Stimulated activated CD8-positive, alpha-beta memory T cell treated with anti-CD3 and anti-CD28 coated beads, Interleukin-4, amount 100 ng/mL, for 1 hour (primary cell): ENCODE data around the gene USB1.

Experiments
- DNase-seq, 2 donors: peaks; one replicate each; pipeline ENCODE4 v3.0.0-alpha.2; 2020; ENCODE audit warnings: low read depth in 2 of 2, low spot score in 1 of 2

USB1 gene

GRCh38 chr16:58016840-58017446 is 15.7 kb downstream of the USB1 start:
- no peak for DNase-seq

GRCh38 chr16:58018803-58019202 is 17.6 kb downstream of the USB1 start:
- no peak for DNase-seq

GRCh38 chr16:58019866-58020538 is 18.8 kb downstream of the USB1 start:
- DNase-seq = no peak

- no peak for DNase-seq
Observed at GRCh38 chr16:58020628-58021521, 19.7 kb downstream of the USB1 start.

GRCh38 chr16:58021661-58022551 is 20.7 kb downstream of the USB1 start:
- no peak for DNase-seq

GRCh38 chr16:58022601-58023371 is 21.6 kb downstream of the USB1 start:
- no peak for DNase-seq

- DNase-seq = no peak
Observed at GRCh38 chr16:58024486-58025350, 23.5 kb downstream of the USB1 start.

GRCh38 chr16:58025351-58026138 is 24.3 kb downstream of the USB1 start, which contains the start of gene MMP15:
TSS of gene MMP15 (plus strand) at chr16:58025754. CDS start at chr16:58026351, 597 bp downstream.
- no peak for DNase-seq

- DNase-seq = no peak
Observed at GRCh38 chr16:58026139-58026704, 25.0 kb downstream of the USB1 start.

GRCh38 chr16:58026705-58027160 is 25.5 kb downstream of the USB1 start:
- no peak for DNase-seq

GRCh38 chr16:58027161-58027915 is 26.1 kb downstream of the USB1 start:
- DNase-seq = no peak

- DNase-seq = no peak
Observed at GRCh38 chr16:58027916-58028455, 26.8 kb downstream of the USB1 start.

GRCh38 chr16:58028541-58029070 is 27.4 kb downstream of the USB1 start:
- no peak for DNase-seq

- no peak for DNase-seq
Observed at GRCh38 chr16:58029410-58029809, 28.2 kb downstream of the USB1 start.

GRCh38 chr16:58030136-58030840 is 29.1 kb downstream of the USB1 start:
- DNase-seq = no peak
